Natural killer cell (primary cell): ENCODE measurements around the gene CDCA8. TPM values are rescaled to one million over a fixed set of nuclear protein-coding genes. Genes with fewer than 3 reads are reported as not detected.

Experiments used
- ATAC-seq, 3 donors: fragments of 150-1000 bp in 2 of 3; fragments of 200-7000 bp in 1 of 3; cut with Tn5 transposase; 1 replicate in 1 of 3; 2 replicates in 2 of 3; pipeline ENCODE4 v1.10.0; 2021; ENCODE audit warnings: mild to moderate bottlenecking in 2 of 3, moderate library complexity in 2 of 3
- DNase-seq, 2 donors: peaks; one replicate each; pipeline versions ENCODE4 v3.0.0 to v3.0.0-alpha.2; 2013 to 2021; ENCODE audit warnings: mixed read lengths in 1 of 2
- H3K27ac ChIP-seq: one replicate; pipeline ENCODE4 v1.5.1; 2013; ENCODE audit warnings: mild to moderate bottlenecking, low read length
- H3K27me3 ChIP-seq: one replicate; pipeline ENCODE4 v1.6.1; 2013; ENCODE audit warnings: low read length; ENCODE audit not compliant: control insufficient read depth, insufficient read depth
- H3K36me3 ChIP-seq: one replicate; pipeline ENCODE4 v1.6.1; 2013; ENCODE audit warnings: low read length; ENCODE audit not compliant: control insufficient read depth, insufficient read depth
- H3K4me1 ChIP-seq: one replicate; pipeline ENCODE4 v1.6.1; 2013; ENCODE audit warnings: low read length; ENCODE audit not compliant: control insufficient read depth, insufficient read depth
- H3K4me3 ChIP-seq: one replicate; pipeline ENCODE4 v1.5.1; 2013; ENCODE audit warnings: low read length
- H3K9me3 ChIP-seq: one replicate; pipeline ENCODE4 v1.6.1; 2013; ENCODE audit warnings: low read length; ENCODE audit not compliant: control insufficient read depth, insufficient read depth
- H3K27ac Mint-ChIP-seq, 2 donors: one replicate each; pipeline ENCODE4 v1.8.0; 2022; ENCODE audit warnings: mild to moderate bottlenecking in 2 of 2, mixed read lengths in 2 of 2, moderate library complexity in 1 of 2
- H3K27me3 Mint-ChIP-seq, 2 donors: one replicate each; pipeline ENCODE4 v1.8.0; 2022; ENCODE audit warnings: low read depth in 2 of 2, mixed read lengths in 2 of 2
- H3K36me3 Mint-ChIP-seq: one replicate; pipeline ENCODE4 v1.8.0; 2022; ENCODE audit warnings: mixed read lengths
- H3K4me1 Mint-ChIP-seq, 2 donors: one replicate each; pipeline ENCODE4 v1.8.0; 2022; ENCODE audit warnings: mixed read lengths in 2 of 2
- H3K4me3 Mint-ChIP-seq: one replicate; pipeline ENCODE4 v1.8.0; 2022; ENCODE audit warnings: mild to moderate bottlenecking, moderate library complexity, mixed read lengths
- H3K9me3 Mint-ChIP-seq, 2 donors: one replicate each; pipeline ENCODE4 v1.8.0; 2022; ENCODE audit warnings: mixed read lengths in 2 of 2
- CTCF ChIP-seq: fragments of 200-600 bp; IDR thresholded peaks from one replicate; pipeline ENCODE4 v1.8.0; 2022; ENCODE audit warnings: antibody characterized with exemption
- WGBS: methylation state at CpG from one replicate; pipeline ENCODE4 v1.1.7; 2013; ENCODE audit warnings: missing lambda C conversion rate; ENCODE audit not compliant: insufficient coverage; 5-methylcytosine and 5-hydroxymethylcytosine counted together
- intact Hi-C: fragments of 100-400 bp; cut with micrococcal nuclease; formaldehyde crosslinking; loops from one replicate; pipeline ENCODE4 v1.14.2; 2022
- total RNA-seq, 4 donors: library from RNA; stranded (reverse); fragments of 120-200 nt in 1 of 4; gene quantifications; one replicate each; pipeline versions ENCODE4 v1.2.3 to v1.2.4, GENCODE V29; 2013 to 2022

The CDCA8 gene
- total RNA-seq, 3 donors from 2014 or later (not counting 1 experiment from before 2014, with no cell fraction given) = 1.6 to 3.3 (median 2.2) TPM

GRCh38 chr1:37670133-37670532, 22.2 kb upstream of the CDCA8 start:
- peaks cover 14% of the 10 kb centered on the region for H3K4me1 ChIP-seq
- no peaks in the 10 kb centered on the region for H3K9me3 ChIP-seq
- H3K9me3 Mint-ChIP-seq = no peaks in the 10 kb centered on the region
- no peak overlapping the region for H3K27ac Mint-ChIP-seq
- ATAC-seq (no peak), DNase-seq (no peak)
- H3K4me3 Mint-ChIP-seq = no peak overlapping the region
- no peaks in the 10 kb centered on the region for H3K27me3 ChIP-seq
- H3K4me1 Mint-ChIP-seq = no peaks in the 10 kb centered on the region
- no peaks in the 10 kb centered on the region for H3K36me3 Mint-ChIP-seq
- no peak overlapping the region for H3K27ac ChIP-seq
- 78% methylated on average over 2 of the region's 2 CpGs for WGBS
- H3K36me3 ChIP-seq = no peaks in the 10 kb centered on the region
- H3K27me3 Mint-ChIP-seq = peaks cover 0 to 14% of the 10 kb centered on the region in 2 donors
- no peak for TF ChIP-seq CTCF
- no peak overlapping the region for H3K4me3 ChIP-seq
- intact Hi-C loops = no loop called here

GRCh38 chr1:37671261-37671660, 21.1 kb upstream of the CDCA8 start:
- H3K36me3 ChIP-seq = no peaks in the 10 kb centered on the region
- 71% methylated on average over 6 of the region's 6 CpGs for WGBS
- Mint-ChIP-seq H3K4me1 (no peaks in the 10 kb centered on the region), H3K9me3 (no peaks in the 10 kb centered on the region), H3K27me3 (peaks cover 0 to 14% of the 10 kb centered on the region in 2 donors), H3K36me3 (no peaks in the 10 kb centered on the region), H3K27ac (no peak overlapping the region), H3K4me3 (no peak overlapping the region)
- no peaks in the 10 kb centered on the region for H3K27me3 ChIP-seq
- H3K9me3 ChIP-seq = no peaks in the 10 kb centered on the region
- DNase-seq (no peak), ATAC-seq (no peak)
- H3K4me3 ChIP-seq = no peak overlapping the region
- no peak for TF ChIP-seq CTCF
- H3K27ac ChIP-seq = no peak overlapping the region
- H3K4me1 ChIP-seq = peaks cover 21% of the 10 kb centered on the region
- intact Hi-C loops = no loop called here

DNA sequence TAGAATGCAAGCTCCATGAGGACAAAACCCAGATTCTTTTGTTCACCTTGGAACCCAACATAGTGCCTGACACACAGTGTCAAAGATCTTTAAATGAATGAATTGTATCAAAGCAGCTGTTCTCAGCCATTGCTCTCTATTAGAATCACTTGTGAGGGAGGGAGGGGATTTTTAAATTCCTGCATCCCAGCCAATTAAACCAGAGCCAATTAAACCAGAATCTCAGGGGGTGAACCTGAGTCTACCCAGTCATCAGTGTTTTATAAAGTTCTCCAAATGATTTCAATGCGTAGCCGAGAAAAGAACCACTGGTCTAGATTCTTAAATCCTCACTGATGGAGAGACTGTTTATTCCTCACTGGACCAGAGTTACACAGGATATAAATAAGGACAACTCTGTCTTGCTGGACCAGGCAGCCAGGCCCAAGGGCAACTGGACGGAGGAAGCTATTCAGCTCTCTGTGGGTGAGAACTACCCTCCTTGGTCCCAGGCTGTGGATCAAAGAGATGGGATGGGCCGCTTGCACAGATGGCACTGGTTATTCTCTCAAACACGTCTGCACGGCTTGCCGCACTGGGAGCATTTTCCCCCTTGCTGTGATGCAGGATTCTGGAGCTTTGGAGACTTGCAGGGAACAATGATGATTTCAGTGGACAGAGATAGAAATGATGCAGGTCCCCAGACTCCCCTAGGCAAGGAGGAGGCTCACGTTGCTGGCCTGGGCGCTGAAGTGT, 20.0 kb upstream of the CDCA8 start:
- TF ChIP-seq CTCF = no peak
- DNase-seq = no peak
- no peaks in the 10 kb centered on the region for H3K36me3 ChIP-seq
- no peaks in the 10 kb centered on the region for H3K9me3 ChIP-seq
- no peaks in the 10 kb centered on the region for H3K36me3 Mint-ChIP-seq
- no peak overlapping the region for H3K4me3 ChIP-seq
- H3K4me1 ChIP-seq = peaks cover 25% of the 10 kb centered on the region
- H3K27ac Mint-ChIP-seq = no peak overlapping the region
- peaks cover 2 to 14% of the 10 kb centered on the region in 2 donors for H3K27me3 Mint-ChIP-seq
- no peaks in the 10 kb centered on the region for H3K4me1 Mint-ChIP-seq
- ATAC-seq = no peak
- H3K9me3 Mint-ChIP-seq = no peaks in the 10 kb centered on the region
- WGBS = 87% methylated on average over 9 of the region's 9 CpGs
- no peak overlapping the region for H3K27ac ChIP-seq
- intact Hi-C loops = no loop called here
- H3K4me3 Mint-ChIP-seq = no peak overlapping the region
- no peaks in the 10 kb centered on the region for H3K27me3 ChIP-seq

DNA sequence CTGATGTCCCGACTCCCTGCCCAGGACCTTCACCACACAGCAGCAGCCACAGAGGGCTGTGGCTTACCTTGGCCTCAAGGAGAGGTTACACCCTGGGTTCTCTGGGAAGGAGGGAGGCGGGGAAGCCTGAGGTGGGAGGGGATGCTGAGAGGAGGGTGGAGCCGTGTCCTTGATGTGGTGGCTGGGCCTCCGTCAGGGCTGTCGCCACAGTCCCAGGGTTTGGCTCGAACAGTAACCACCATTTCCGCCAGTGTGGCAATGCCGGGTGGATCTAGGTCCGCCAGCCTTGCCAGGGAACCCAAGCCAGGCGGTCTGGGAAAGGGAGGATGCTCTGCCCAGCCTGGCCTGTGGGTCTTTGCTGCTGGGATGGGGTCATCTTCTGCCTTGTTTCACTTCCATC, 18.4 kb upstream of the CDCA8 start:
- no peaks in the 10 kb centered on the region for H3K27me3 ChIP-seq
- intact Hi-C loops = no loop called here
- TF ChIP-seq CTCF = no peak
- no peaks in the 10 kb centered on the region for H3K36me3 Mint-ChIP-seq
- H3K9me3 ChIP-seq = no peaks in the 10 kb centered on the region
- peak in 1 of 2 donors; percentile 88 for DNase-seq
- no peak overlapping the region for H3K27ac Mint-ChIP-seq
- no peaks in the 10 kb centered on the region for H3K4me1 Mint-ChIP-seq
- H3K4me1 ChIP-seq = peaks cover 25% of the 10 kb centered on the region
- no peak overlapping the region for H3K27ac ChIP-seq
- H3K4me3 ChIP-seq = no peak overlapping the region
- peak in 2 of 3 donors; percentile 38 to 56 for ATAC-seq
- peaks cover 2 to 14% of the 10 kb centered on the region in 2 donors for H3K27me3 Mint-ChIP-seq
- H3K4me3 Mint-ChIP-seq = no peak overlapping the region
- H3K36me3 ChIP-seq = no peaks in the 10 kb centered on the region
- no peaks in the 10 kb centered on the region for H3K9me3 Mint-ChIP-seq
- WGBS = 24% methylated on average over 9 of the region's 10 CpGs
